ENCODE results near the gene GID4. TPM values are rescaled to one million over a fixed set of nuclear protein-coding genes. Genes with fewer than 3 reads are reported as not detected.

GID4 gene
- total RNA-seq, 2 donors from 2014 or later = 3.6 to 20.4 TPM

DNA sequence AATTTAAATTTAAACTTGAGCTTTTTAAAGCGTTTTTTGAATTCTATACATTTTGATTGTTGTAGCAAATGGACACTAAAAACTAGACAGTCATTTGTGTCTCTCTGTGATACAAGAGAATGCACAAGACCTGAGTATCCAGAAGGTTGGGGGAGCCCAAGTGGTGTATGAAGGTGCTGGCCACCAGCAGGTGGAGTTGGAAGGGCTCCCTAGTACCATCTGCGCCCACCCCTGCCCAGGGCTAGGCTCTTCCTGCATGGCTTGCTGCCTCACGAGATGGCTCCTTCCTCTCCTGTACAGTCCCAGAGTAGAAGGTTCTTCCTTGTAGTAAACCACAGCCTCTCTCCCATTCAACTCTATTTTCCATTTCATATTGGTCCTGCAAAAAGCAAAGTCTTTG, 17.0 kb downstream of the GID4 start:
- H3K27ac ChIP-seq = no peak overlapping the region
- TF ChIP-seq, protein P1, sequence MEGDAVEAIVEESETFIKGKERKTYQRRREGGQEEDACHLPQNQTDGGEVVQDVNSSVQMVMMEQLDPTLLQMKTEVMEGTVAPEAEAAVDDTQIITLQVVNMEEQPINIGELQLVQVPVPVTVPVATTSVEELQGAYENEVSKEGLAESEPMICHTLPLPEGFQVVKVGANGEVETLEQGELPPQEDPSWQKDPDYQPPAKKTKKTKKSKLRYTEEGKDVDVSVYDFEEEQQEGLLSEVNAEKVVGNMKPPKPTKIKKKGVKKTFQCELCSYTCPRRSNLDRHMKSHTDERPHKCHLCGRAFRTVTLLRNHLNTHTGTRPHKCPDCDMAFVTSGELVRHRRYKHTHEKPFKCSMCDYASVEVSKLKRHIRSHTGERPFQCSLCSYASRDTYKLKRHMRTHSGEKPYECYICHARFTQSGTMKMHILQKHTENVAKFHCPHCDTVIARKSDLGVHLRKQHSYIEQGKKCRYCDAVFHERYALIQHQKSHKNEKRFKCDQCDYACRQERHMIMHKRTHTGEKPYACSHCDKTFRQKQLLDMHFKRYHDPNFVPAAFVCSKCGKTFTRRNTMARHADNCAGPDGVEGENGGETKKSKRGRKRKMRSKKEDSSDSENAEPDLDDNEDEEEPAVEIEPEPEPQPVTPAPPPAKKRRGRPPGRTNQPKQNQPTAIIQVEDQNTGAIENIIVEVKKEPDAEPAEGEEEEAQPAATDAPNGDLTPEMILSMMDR (IDR thresholded peaks at IDR 0.05) = no peak
- TF ChIP-seq POLR2A (IDR thresholded peaks at IDR 0.05) = no peak
- whole genome bisulfite sequencing, 2 donors = 85% methylated on average over 3 of the region's 3 CpGs
- no peak overlapping the region for H3K4me3 ChIP-seq
- intact Hi-C loops (cut with DNase I) = no loop called here
- ATAC-seq (no peak), DNase-seq (no peak)
- H3K4me1 ChIP-seq = no peaks in the 10 kb centered on the region
- no peaks in the 10 kb centered on the region for H3K9me3 ChIP-seq
- H3K27me3 ChIP-seq = no peaks in the 10 kb centered on the region
- H3K36me3 ChIP-seq (replicated peaks in 1 of 2; ENCODE audit: insufficient read depth in 1 of 2, low read depth in 2 of 2) = peaks cover 0 to 9% of the 10 kb centered on the region in 2 donors

DNA sequence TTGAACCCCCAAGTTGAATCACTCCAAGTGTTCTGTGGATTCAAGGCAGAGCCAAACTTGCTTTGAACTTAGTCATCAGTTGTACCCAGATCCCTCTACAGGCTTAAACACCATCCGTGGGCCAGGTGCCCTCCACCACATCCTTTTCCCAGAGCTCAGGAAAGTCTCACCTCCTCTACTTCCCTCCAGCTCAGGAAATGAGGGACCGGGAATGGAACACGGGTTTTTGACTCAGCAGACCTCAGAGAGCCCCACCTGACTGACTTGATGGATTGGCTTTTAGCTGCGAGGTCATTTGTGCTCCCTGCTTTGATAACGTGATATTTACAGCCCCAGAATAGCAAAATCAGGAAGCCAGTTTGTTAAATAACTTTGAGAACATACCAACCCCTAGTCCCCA, 20.1 kb downstream of the GID4 start:
- Histone ChIP-seq H3K27ac (no peak overlapping the region), H3K36me3 (replicated peaks in 1 of 2; ENCODE audit: insufficient read depth in 1 of 2, low read depth in 2 of 2) (peaks cover 0 to 19% of the 10 kb centered on the region in 2 donors), H3K9me3 (no peaks in the 10 kb centered on the region), H3K4me1 (no peaks in the 10 kb centered on the region), H3K27me3 (no peaks in the 10 kb centered on the region), H3K4me3 (no peak overlapping the region)
- 64 to 80% methylated on average over 5 of the region's 5 CpGs for WGBS, 2 donors
- ATAC-seq (no peak), DNase-seq (no peak)
- intact Hi-C loops (cut with DNase I) = no loop called here
- TF ChIP-seq POLR2A (IDR thresholded peaks at IDR 0.05) = no peak
- TF ChIP-seq, protein P1 (IDR thresholded peaks at IDR 0.05) = no peak

DNA sequence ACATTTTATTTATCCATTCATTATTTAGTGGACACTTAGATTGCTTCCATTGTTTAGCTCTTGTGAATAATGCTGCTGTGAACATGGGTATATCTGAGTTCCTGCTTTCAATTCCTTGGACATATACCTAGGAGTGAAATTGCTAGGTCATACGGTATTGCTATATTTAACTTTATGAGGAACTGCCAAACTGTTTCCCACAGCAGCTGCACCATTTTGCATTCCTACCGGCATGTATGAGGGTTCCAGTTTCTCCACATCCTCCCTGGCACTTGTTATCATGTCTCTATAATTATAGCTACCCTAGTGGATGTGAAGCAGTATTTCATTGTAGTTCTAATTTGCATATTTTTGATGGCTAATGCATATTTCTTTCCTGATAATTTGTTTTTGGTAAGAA, 24.8 kb downstream of the GID4 start:
- peaks cover 0 to 15% of the 10 kb centered on the region in 2 donors for H3K36me3 ChIP-seq (replicated peaks in 1 of 2; ENCODE audit: insufficient read depth in 1 of 2, low read depth in 2 of 2)
- ATAC-seq (no peak), DNase-seq (no peak)
- no peaks in the 10 kb centered on the region for H3K9me3 ChIP-seq
- intact Hi-C loops (cut with DNase I) = no loop called here
- no peak overlapping the region for H3K4me3 ChIP-seq
- TF ChIP-seq, protein P1 (IDR thresholded peaks at IDR 0.05) = no peak
- TF ChIP-seq POLR2A (IDR thresholded peaks at IDR 0.05) = no peak
- H3K27ac ChIP-seq = no peak overlapping the region
- H3K27me3 ChIP-seq = no peaks in the 10 kb centered on the region
- 64 to 87% methylated on average over 2 of the region's 2 CpGs for WGBS, 2 donors
- no peaks in the 10 kb centered on the region for H3K4me1 ChIP-seq

DNA sequence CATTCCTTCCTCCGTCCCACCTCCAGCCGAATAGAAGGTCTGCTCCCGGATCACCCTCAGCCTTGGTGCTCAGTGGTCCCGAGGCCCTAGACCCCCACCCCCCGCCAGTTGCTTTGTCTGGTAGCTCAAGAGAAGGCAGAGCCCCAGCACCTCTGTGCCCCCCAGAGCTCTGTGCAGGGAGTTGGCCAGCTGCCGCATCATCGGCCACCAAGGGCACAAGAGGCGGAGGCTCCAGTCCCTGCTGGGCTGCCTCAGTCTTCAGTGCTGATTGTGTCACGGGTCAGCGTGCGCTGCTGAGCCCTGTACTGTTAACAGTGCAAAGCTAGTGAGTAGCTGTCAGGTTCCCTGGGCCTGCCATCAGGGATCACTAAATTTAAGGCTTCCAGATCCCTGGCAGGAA, 26.3 kb downstream of the GID4 start:
- no peak overlapping the region for H3K4me3 ChIP-seq
- ATAC-seq = no peak
- no peak for DNase-seq
- WGBS, 2 donors = 93 to 96% methylated on average over 10 to 11 of the region's 11 CpGs
- no peaks in the 10 kb centered on the region for H3K4me1 ChIP-seq
- no peak overlapping the region for H3K27ac ChIP-seq
- H3K9me3 ChIP-seq = no peaks in the 10 kb centered on the region
- intact Hi-C loops (cut with DNase I) = no loop called here
- no peaks in the 10 kb centered on the region for H3K27me3 ChIP-seq
- H3K36me3 ChIP-seq (replicated peaks in 1 of 2; ENCODE audit: insufficient read depth in 1 of 2, low read depth in 2 of 2) = peaks cover 0 to 13% of the 10 kb centered on the region in 2 donors
- no peak for TF ChIP-seq POLR2A (IDR thresholded peaks at IDR 0.05)
- TF ChIP-seq, protein P1 (IDR thresholded peaks at IDR 0.05) = no peak

DNA sequence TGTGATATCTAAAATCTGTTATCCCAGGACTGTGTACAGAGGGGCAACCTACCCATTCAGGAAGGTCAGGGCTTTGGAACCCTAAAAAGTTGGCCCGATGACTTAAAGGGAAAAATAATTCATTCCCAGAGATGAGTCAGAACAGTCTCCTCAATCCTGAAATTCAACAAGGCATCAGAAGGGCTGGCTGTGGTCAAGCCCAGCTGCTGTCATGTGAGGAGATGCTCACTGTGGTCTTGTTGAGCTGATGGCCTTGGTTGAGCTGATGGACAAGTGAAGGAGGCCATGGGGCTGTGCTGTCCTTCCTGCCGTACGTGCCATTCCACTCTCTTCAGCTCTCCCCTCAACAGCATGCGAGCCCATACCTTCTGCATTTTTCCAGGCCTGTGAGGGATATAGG, 27.7 kb downstream of the GID4 start:
- DNase-seq (no peak), ATAC-seq (no peak)
- intact Hi-C loops (cut with DNase I) = no loop called here
- WGBS, 2 donors = 86 to 92% methylated on average over 1 to 4 of the region's 4 CpGs
- H3K4me1 ChIP-seq = no peaks in the 10 kb centered on the region
- H3K27me3 ChIP-seq = no peaks in the 10 kb centered on the region
- no peaks in the 10 kb centered on the region for H3K9me3 ChIP-seq
- H3K36me3 ChIP-seq (replicated peaks in 1 of 2; ENCODE audit: insufficient read depth in 1 of 2, low read depth in 2 of 2) = peaks cover 0 to 8% of the 10 kb centered on the region in 2 donors
- TF ChIP-seq, protein P1 (IDR thresholded peaks at IDR 0.05) = no peak
- no peak for TF ChIP-seq POLR2A (IDR thresholded peaks at IDR 0.05)
- no peak overlapping the region for H3K27ac ChIP-seq
- H3K4me3 ChIP-seq = no peak overlapping the region

All from body of pancreas (tissue), 4 donors.